ENCODE measurements around the gene PPP2R5A. TPM values are rescaled to one million over a fixed set of nuclear protein-coding genes. Genes with fewer than 3 reads are reported as not detected.

Gene PPP2R5A
- polyA plus RNA-seq, 1 of the 3 experiments (the other 2 are of a cell fraction) = 5.4 TPM

DNA sequence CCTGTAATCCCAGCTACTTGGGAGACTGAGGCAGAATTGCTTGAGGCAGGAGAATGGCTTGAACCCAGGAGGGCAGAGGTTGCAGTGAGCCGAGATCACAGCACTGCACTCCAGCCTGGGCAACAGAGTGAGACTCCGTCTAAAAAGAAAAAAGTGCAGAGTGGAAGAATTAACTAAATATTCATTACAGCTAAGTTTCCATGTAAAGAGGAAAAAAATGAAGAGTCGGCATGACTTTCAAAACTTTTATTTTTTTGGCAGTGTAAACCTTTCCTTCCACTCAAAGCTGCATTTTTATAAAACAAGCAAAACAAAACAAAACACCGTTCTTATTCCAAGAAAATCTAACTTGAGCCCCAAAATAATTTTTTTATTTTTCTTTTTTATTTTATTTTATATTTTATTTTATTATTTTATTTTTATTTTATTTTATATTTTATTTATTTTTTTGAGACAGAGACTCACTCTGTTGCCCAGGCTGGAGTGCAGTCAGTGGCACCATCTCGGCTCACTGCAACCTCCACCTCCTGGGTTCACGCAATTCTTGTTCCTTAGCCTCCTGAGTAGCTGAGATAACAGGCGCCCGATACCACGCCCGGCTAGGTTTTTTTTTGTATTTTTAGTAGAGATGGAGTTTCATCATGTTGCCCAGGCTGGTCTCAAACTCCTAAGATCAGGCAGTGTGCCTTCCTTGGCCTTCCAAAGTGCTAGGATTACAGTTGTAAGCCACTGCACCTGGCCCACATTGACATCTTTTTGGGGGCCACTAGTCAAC, 66.6 kb downstream of the PPP2R5A start:
- no peak for DNase-seq
- Histone ChIP-seq H3F3A (replicated peaks; ENCODE audit: insufficient read depth) (peaks cover 13% of the 10 kb centered on the region), H3K9ac (no peak overlapping the region), H3K9me3 (no peaks in the 10 kb centered on the region), H3K27me3 (ENCODE audit: insufficient read depth) (no peaks in the 10 kb centered on the region), H4K20me1 (ENCODE audit: insufficient read depth) (no peaks in the 10 kb centered on the region), H3K79me2 (ENCODE audit: insufficient read depth) (no peaks in the 10 kb centered on the region), H3K36me3 (replicated peaks in 1 of 2; ENCODE audit: control insufficient read depth in 1 of 2, insufficient read depth in 2 of 2, low read length in 1 of 2) (peaks cover 15 to 22% of the 10 kb centered on the region in 2 experiments), H3K27ac (ENCODE audit: low read depth in 2 of 2, low read length in 1 of 2) (no peak overlapping the region), H2AFZ (ENCODE audit: low read depth) (no peak overlapping the region), H3K9me2 (no peaks in the 10 kb centered on the region; the same call in 1 of the 2 replicates), H3K4me1 (ENCODE audit: control insufficient read depth in 1 of 2, insufficient read depth in 2 of 2, low read depth in 1 of 2, low read length in 1 of 2) (no peaks in the 10 kb centered on the region; a peak in 1 of 4 replicates), H3K4me2 (no peak overlapping the region), H3K4me3 (ENCODE audit: low read depth in 2 of 2, low read length in 1 of 2) (no peak overlapping the region)
- TF ChIP-seq, protein P1, sequence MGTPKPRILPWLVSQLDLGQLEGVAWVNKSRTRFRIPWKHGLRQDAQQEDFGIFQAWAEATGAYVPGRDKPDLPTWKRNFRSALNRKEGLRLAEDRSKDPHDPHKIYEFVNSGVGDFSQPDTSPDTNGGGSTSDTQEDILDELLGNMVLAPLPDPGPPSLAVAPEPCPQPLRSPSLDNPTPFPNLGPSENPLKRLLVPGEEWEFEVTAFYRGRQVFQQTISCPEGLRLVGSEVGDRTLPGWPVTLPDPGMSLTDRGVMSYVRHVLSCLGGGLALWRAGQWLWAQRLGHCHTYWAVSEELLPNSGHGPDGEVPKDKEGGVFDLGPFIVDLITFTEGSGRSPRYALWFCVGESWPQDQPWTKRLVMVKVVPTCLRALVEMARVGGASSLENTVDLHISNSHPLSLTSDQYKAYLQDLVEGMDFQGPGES (IDR thresholded peaks at IDR 0.05; ENCODE audit: low read depth, low read length) = no peak
- TF ChIP-seq TEAD4 (IDR thresholded peaks at IDR 0.05; ENCODE audit: borderline replicate concordance, insufficient read depth) (no peak), RCOR1 (IDR thresholded peaks at IDR 0.05; ENCODE audit: low read length) (no peak), YY1 (IDR thresholded peaks at IDR 0.05; ENCODE audit: low read depth) (no peak), GABPA (IDR thresholded peaks at IDR 0.05; ENCODE audit: low read depth) (no peak), GATA2 (CRISPR knock-in tag; IDR thresholded peaks at IDR 0.05) (no peak), RFX5 (IDR thresholded peaks at IDR 0.05; ENCODE audit: low read length) (no peak), FOSL2 (IDR thresholded peaks at IDR 0.05; ENCODE audit: borderline replicate concordance, low read depth) (no peak), TCF12 (IDR thresholded peaks at IDR 0.05) (no peak), NRF1 (IDR thresholded peaks at IDR 0.05; ENCODE audit: low read depth, low read length) (no peak), SMC3 (IDR thresholded peaks at IDR 0.05; ENCODE audit: low read depth, low read length) (no peak), RXRA (IDR thresholded peaks at IDR 0.05; ENCODE audit: borderline replicate concordance, low read depth) (no peak)
- TF ChIP-seq, protein P2, sequence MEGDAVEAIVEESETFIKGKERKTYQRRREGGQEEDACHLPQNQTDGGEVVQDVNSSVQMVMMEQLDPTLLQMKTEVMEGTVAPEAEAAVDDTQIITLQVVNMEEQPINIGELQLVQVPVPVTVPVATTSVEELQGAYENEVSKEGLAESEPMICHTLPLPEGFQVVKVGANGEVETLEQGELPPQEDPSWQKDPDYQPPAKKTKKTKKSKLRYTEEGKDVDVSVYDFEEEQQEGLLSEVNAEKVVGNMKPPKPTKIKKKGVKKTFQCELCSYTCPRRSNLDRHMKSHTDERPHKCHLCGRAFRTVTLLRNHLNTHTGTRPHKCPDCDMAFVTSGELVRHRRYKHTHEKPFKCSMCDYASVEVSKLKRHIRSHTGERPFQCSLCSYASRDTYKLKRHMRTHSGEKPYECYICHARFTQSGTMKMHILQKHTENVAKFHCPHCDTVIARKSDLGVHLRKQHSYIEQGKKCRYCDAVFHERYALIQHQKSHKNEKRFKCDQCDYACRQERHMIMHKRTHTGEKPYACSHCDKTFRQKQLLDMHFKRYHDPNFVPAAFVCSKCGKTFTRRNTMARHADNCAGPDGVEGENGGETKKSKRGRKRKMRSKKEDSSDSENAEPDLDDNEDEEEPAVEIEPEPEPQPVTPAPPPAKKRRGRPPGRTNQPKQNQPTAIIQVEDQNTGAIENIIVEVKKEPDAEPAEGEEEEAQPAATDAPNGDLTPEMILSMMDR (IDR thresholded peaks at IDR 0.05) = no peak
- TF ChIP-seq, protein P3, sequence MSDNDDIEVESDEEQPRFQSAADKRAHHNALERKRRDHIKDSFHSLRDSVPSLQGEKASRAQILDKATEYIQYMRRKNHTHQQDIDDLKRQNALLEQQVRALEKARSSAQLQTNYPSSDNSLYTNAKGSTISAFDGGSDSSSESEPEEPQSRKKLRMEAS (IDR thresholded peaks at IDR 0.05; ENCODE audit: low read depth) = no peak
- TF ChIP-seq, protein P4, sequence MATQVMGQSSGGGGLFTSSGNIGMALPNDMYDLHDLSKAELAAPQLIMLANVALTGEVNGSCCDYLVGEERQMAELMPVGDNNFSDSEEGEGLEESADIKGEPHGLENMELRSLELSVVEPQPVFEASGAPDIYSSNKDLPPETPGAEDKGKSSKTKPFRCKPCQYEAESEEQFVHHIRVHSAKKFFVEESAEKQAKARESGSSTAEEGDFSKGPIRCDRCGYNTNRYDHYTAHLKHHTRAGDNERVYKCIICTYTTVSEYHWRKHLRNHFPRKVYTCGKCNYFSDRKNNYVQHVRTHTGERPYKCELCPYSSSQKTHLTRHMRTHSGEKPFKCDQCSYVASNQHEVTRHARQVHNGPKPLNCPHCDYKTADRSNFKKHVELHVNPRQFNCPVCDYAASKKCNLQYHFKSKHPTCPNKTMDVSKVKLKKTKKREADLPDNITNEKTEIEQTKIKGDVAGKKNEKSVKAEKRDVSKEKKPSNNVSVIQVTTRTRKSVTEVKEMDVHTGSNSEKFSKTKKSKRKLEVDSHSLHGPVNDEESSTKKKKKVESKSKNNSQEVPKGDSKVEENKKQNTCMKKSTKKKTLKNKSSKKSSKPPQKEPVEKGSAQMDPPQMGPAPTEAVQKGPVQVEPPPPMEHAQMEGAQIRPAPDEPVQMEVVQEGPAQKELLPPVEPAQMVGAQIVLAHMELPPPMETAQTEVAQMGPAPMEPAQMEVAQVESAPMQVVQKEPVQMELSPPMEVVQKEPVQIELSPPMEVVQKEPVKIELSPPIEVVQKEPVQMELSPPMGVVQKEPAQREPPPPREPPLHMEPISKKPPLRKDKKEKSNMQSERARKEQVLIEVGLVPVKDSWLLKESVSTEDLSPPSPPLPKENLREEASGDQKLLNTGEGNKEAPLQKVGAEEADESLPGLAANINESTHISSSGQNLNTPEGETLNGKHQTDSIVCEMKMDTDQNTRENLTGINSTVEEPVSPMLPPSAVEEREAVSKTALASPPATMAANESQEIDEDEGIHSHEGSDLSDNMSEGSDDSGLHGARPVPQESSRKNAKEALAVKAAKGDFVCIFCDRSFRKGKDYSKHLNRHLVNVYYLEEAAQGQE (IDR thresholded peaks at IDR 0.05; ENCODE audit: low read depth, low read length) = no peak
- TF ChIP-seq, protein P5, sequence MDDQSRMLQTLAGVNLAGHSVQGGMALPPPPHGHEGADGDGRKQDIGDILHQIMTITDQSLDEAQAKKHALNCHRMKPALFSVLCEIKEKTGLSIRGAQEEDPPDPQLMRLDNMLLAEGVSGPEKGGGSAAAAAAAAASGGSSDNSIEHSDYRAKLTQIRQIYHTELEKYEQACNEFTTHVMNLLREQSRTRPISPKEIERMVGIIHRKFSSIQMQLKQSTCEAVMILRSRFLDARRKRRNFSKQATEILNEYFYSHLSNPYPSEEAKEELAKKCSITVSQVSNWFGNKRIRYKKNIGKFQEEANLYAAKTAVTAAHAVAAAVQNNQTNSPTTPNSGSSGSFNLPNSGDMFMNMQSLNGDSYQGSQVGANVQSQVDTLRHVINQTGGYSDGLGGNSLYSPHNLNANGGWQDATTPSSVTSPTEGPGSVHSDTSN (IDR thresholded peaks at IDR 0.05) = no peak
- 97% methylated on average over 10 of the region's 10 CpGs for WGBS (ENCODE audit: low lambda C conversion rate)
- CTCF ChIA-PET = interaction anchor here (0.6 to 1.2 kb wide), 4 partner anchors 17 to 288 kb away, joined by 3 to 5 read pairs (median 4); no protein-coding TSS in a partner anchor
- POLR2A ChIA-PET = no interaction called here
